MM.1S (cell line): Measurements from ENCODE around the gene FRMPD2.

Source experiments
- DNase-seq: peaks from one replicate; pipeline ENCODE4 v3.0.0-alpha.2; 2015
- H2AFZ ChIP-seq: fragments of 300-600 bp; sonication (generic); 2 replicates; pipeline ENCODE4 v1.6.0; 2016; ENCODE audit warnings: antibody characterized with exemption, low read length
- H3F3A ChIP-seq: fragments of 300-600 bp; sonication (generic); 2 replicates; pipeline ENCODE4 v1.6.1; 2016; ENCODE audit warnings: mild to moderate bottlenecking, antibody characterized with exemption, low read length, moderate library complexity, mixed read lengths; ENCODE audit not compliant: insufficient read depth
- H3K27ac ChIP-seq: fragments of 300-600 bp; sonication (generic); 2 replicates; pipeline ENCODE4 v1.5.1; 2016; ENCODE audit warnings: mild to moderate bottlenecking, low read length
- H3K27me3 ChIP-seq: fragments of 300-600 bp; sonication (generic); replicated peaks from 2 replicates; pipeline ENCODE4 v1.6.0; 2016; ENCODE audit warnings: low read length; ENCODE audit not compliant: insufficient read depth
- H3K36me3 ChIP-seq: fragments of 300-600 bp; sonication (generic); replicated peaks from 2 replicates; pipeline ENCODE4 v1.6.1; 2016; ENCODE audit warnings: mild to moderate bottlenecking, low read length, mixed read lengths; ENCODE audit not compliant: insufficient read depth
- H3K4me1 ChIP-seq: fragments of 300-600 bp; sonication (generic); 2 replicates; pipeline ENCODE4 v1.6.1; 2016; ENCODE audit warnings: low read length, mixed read lengths
- H3K4me2 ChIP-seq: fragments of 300-600 bp; sonication (generic); 2 replicates; pipeline ENCODE4 v1.6.0; 2016; ENCODE audit warnings: low read depth, low read length
- H3K4me3 ChIP-seq: fragments of 300-600 bp; sonication (generic); 2 replicates; pipeline ENCODE4 v1.5.1; 2016; ENCODE audit warnings: low read length, mixed read lengths
- H3K79me2 ChIP-seq: fragments of 300-600 bp; sonication (generic); 2 replicates; pipeline ENCODE4 v1.6.1; 2016; ENCODE audit warnings: mixed run types, low read length, mixed read lengths
- H3K9ac ChIP-seq: fragments of 300-600 bp; sonication (generic); 2 replicates; pipeline ENCODE4 v1.6.1; 2016; ENCODE audit warnings: low read length, mixed read lengths
- H3K9me2 ChIP-seq: fragments of 300-600 bp; sonication (generic); replicated peaks from 2 replicates; pipeline ENCODE4 v1.6.1; 2016; ENCODE audit warnings: mild to moderate bottlenecking, low read length, mixed read lengths; ENCODE audit not compliant: insufficient read depth
- H3K9me3 ChIP-seq: fragments of 300-600 bp; sonication (generic); replicated peaks from 2 replicates; pipeline ENCODE4 v1.6.1; 2016; ENCODE audit warnings: mild to moderate bottlenecking, low read length, mixed read lengths; ENCODE audit not compliant: insufficient read depth
- H4K20me1 ChIP-seq: fragments of 300-600 bp; sonication (generic); 2 replicates; pipeline ENCODE4 v1.6.1; 2016; ENCODE audit warnings: mild to moderate bottlenecking, low read length, moderate library complexity, mixed read lengths; ENCODE audit not compliant: insufficient read depth
- EZH2 ChIP-seq: fragments of 300-600 bp; sonication (generic); optimal IDR thresholded peaks from 2 replicates; pipeline ENCODE3; 2017; ENCODE audit warnings: low read depth, mild to moderate bottlenecking, antibody characterized with exemption, low read length, mixed read lengths
- EZH2phosphoT487 ChIP-seq: fragments of 300-600 bp; sonication (generic); IDR thresholded peaks from 2 replicates; pipeline ENCODE4 v1.6.1; 2018; ENCODE audit warnings: antibody characterized with exemption, low read length
- TF ChIP-seq, protein P1 (sequence below): fragments of 300-600 bp; sonication (generic); IDR thresholded peaks from 2 replicates; pipeline ENCODE4 v1.5.1; 2016; ENCODE audit warnings: antibody characterized with exemption, low read length, mixed read lengths

The FRMPD2 gene

DNA sequence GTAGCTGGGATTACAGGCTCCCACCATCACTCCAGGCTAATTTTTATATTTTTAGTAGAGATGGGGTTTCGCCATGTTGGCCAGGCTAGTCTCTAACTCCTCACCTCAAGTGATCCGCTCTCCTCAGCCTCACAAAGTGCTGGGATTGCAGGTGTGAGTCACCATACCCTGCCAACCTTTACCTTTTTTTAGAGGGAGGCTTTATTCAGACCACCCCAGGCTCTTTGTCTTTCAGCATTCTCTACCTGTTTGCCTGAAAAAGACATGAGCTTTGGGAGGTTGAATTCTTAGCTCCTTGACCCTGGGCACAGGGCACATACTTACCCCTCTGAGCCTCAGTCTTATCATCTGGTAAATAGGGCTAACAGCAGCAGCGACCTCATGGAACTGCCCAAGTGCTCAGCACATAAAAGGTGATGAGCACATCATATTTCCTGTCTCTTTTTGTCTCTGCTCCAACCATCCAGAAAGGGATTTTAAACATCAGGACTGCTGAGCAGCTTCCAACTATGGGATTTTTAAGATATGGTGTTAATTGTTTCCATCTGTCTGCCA, 17.0 kb downstream of the FRMPD2 start:
- H3F3A ChIP-seq = no peaks in the 10 kb centered on the region
- H3K79me2 ChIP-seq = no peaks in the 10 kb centered on the region
- no peaks in the 10 kb centered on the region for H3K9me3 ChIP-seq
- no peak overlapping the region for H3K9ac ChIP-seq
- H3K4me3 ChIP-seq = no peak overlapping the region
- H2AFZ ChIP-seq = no peak overlapping the region
- no peaks in the 10 kb centered on the region for H3K4me1 ChIP-seq
- no peaks in the 10 kb centered on the region for H3K36me3 ChIP-seq
- H3K4me2 ChIP-seq = no peak overlapping the region
- no peak for DNase-seq
- no peaks in the 10 kb centered on the region for H4K20me1 ChIP-seq
- H3K9me2 ChIP-seq = no peaks in the 10 kb centered on the region
- TF ChIP-seq EZH2phosphoT487 = no peak
- TF ChIP-seq EZH2 = no peak
- TF ChIP-seq, protein P1, sequence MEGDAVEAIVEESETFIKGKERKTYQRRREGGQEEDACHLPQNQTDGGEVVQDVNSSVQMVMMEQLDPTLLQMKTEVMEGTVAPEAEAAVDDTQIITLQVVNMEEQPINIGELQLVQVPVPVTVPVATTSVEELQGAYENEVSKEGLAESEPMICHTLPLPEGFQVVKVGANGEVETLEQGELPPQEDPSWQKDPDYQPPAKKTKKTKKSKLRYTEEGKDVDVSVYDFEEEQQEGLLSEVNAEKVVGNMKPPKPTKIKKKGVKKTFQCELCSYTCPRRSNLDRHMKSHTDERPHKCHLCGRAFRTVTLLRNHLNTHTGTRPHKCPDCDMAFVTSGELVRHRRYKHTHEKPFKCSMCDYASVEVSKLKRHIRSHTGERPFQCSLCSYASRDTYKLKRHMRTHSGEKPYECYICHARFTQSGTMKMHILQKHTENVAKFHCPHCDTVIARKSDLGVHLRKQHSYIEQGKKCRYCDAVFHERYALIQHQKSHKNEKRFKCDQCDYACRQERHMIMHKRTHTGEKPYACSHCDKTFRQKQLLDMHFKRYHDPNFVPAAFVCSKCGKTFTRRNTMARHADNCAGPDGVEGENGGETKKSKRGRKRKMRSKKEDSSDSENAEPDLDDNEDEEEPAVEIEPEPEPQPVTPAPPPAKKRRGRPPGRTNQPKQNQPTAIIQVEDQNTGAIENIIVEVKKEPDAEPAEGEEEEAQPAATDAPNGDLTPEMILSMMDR = no peak
- H3K27me3 ChIP-seq = no peaks in the 10 kb centered on the region
- no peak overlapping the region for H3K27ac ChIP-seq

DNA sequence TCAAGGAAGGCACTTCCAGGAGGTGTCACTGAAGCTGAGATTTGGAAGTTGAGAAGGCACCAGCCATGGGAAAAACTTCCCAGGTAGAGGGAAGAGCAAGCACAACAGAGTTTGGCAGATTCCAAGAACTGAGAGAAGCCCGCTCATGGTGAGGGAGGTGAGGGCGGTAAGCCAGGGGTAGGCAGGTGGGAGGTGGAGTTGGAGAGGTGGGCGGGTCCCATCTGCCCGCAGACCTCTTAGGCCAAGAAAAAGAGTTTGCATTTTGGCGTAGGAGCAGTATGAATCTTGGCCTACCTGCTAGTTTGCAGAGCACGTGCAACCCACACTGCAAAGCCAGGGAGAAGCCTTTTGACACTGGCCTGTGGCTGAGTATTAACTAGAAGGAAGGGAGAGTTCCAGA, 18.8 kb downstream of the FRMPD2 start:
- no peak for DNase-seq
- H3K4me2 ChIP-seq = no peak overlapping the region
- TF ChIP-seq, protein P1 = no peak
- no peak for TF ChIP-seq EZH2phosphoT487
- no peak for TF ChIP-seq EZH2

DNA sequence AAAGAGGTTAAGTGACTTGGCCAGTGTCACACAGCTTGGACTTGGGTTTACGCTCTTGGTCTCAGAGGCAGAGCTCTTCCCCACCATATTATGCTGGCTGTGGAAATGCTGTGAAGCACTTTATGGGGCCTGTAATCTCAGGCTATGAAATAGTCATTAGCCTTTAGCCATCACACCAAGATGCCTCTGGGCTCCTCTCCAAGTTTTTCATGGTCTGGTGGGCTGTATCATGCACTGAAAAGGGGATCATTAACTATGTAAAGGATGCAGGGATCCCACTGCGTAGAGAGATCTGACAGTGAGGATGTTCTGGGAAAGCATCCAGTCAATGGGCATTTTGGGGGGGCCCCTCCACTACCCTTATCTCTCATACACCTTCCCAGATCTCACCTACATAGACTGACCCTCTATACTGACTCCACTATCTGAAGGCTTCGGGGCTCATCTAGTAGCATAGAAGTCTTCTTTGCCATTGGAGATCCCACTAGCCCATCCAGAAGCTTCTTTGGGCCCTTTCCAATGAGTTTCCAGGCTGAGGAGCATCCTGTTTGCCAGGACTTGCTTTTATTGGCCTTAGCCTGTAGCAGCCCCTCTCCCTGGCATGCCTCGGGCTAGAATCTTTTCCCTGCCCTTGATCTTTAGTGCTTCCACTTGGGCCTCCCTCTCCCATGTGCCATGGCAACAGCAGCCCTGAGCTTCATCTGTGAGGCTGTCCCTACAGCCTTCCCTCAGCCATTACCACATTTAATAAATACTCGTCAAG, 19.6 kb downstream of the FRMPD2 start:
- no peak overlapping the region for H3K4me2 ChIP-seq
- no peaks in the 10 kb centered on the region for H3K27me3 ChIP-seq
- no peak overlapping the region for H3K4me3 ChIP-seq
- no peak for DNase-seq
- H3K9ac ChIP-seq = no peak overlapping the region
- H2AFZ ChIP-seq = no peak overlapping the region
- H3K9me2 ChIP-seq = no peaks in the 10 kb centered on the region
- H3K36me3 ChIP-seq = no peaks in the 10 kb centered on the region
- no peaks in the 10 kb centered on the region for H3F3A ChIP-seq
- H3K9me3 ChIP-seq = no peaks in the 10 kb centered on the region
- TF ChIP-seq EZH2phosphoT487 (no peak), EZH2 (no peak)
- TF ChIP-seq, protein P1 = no peak
- H3K4me1 ChIP-seq = no peaks in the 10 kb centered on the region
- H4K20me1 ChIP-seq = no peaks in the 10 kb centered on the region
- no peaks in the 10 kb centered on the region for H3K79me2 ChIP-seq
- no peak overlapping the region for H3K27ac ChIP-seq

More for the DNA sequence above, 18.8 kb downstream of the FRMPD2 start:
- H3K27ac ChIP-seq = no peak overlapping the region
- H3K4me3 ChIP-seq = no peak overlapping the region
- H3F3A ChIP-seq = no peaks in the 10 kb centered on the region
- H3K9me3 ChIP-seq = no peaks in the 10 kb centered on the region
- no peaks in the 10 kb centered on the region for H3K9me2 ChIP-seq
- no peaks in the 10 kb centered on the region for H4K20me1 ChIP-seq
- no peak overlapping the region for H3K9ac ChIP-seq
- no peak overlapping the region for H2AFZ ChIP-seq
- H3K4me1 ChIP-seq = no peaks in the 10 kb centered on the region
- no peaks in the 10 kb centered on the region for H3K27me3 ChIP-seq
- H3K36me3 ChIP-seq = no peaks in the 10 kb centered on the region
- H3K79me2 ChIP-seq = no peaks in the 10 kb centered on the region
